Astrocyte of the cerebellum (primary cell): ENCODE measurements around the gene TNFRSF18.

ENCODE experiments used
- DNase-seq: peaks from one replicate; pipeline ENCODE4 v3.0.0-alpha.2; 2011; ENCODE audit warnings: low read depth
- H3K4me3 ChIP-seq: 2 replicates; pipeline ENCODE4 v1.5.1; 2011; ENCODE audit warnings: mild to moderate bottlenecking, low read depth, low read length, moderate library complexity
- CTCF ChIP-seq: IDR thresholded peaks from 2 replicates; pipeline ENCODE4 v1.5.1; 2012; ENCODE audit warnings: low read length, low read depth, moderate library complexity, mild to moderate bottlenecking; ENCODE audit errors: missing control alignments
- in situ Hi-C: cut with HindIII; loops from 2 replicates; pipeline ENCODE4 v1.10.0; 2017; ENCODE audit warnings: low sequenced_read_pairs

The TNFRSF18 gene

GRCh38 chr1:1173793-1174415, 32.5 kb downstream of the TNFRSF18 start, which contains the start of gene TTLL10:
Gene TTLL10, plus strand, starts transcription at chr1:1173880. Its CDS starts 5,336 bp downstream, at chr1:1179216.
- H3K4me3 ChIP-seq, result no peak within 1 kb of the TSS
- DNase-seq, result no peak
- no peak for TF ChIP-seq CTCF
- in situ Hi-C loops, result no loop called here

DNA sequence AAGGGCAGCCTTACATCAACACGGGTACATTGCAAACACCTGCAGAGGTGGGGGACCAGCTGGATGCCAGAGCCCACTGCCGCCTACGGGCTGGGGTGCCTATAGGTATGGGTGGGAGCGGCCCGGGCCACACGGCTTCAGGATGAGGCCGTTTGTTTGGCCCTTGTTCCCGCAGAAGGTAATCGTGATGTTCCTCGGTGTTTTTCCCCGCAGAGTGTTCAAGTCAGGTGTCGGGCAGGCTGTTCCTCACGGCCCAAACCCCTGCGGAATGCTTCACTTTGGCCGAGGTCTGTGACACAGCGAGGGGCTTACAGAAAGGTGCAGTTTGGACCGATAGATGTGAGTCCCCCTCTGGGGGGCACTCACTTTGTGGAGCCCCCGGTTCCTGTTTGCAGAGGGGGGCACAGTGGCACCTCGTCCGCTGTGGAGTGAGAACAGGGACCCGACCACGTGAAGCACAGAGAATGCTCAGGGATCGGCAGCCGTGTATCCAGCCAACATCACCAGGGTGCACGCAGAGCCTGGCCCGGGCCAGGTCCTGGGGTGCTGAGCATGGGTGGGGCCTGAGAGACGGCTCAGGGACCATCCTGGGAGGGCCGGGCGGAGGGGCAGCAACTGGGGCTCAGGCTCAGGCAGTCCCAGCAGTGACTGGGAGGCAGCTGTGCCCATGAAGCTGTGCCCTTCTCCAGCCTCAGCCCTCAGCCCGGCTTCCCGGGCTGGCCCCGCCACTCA, 33.2 kb downstream of the TNFRSF18 start:
- DNase-seq, result no peak
- no peak overlapping the region for H3K4me3 ChIP-seq
- in situ Hi-C loops, result no loop called here
- no peak for TF ChIP-seq CTCF

DNA sequence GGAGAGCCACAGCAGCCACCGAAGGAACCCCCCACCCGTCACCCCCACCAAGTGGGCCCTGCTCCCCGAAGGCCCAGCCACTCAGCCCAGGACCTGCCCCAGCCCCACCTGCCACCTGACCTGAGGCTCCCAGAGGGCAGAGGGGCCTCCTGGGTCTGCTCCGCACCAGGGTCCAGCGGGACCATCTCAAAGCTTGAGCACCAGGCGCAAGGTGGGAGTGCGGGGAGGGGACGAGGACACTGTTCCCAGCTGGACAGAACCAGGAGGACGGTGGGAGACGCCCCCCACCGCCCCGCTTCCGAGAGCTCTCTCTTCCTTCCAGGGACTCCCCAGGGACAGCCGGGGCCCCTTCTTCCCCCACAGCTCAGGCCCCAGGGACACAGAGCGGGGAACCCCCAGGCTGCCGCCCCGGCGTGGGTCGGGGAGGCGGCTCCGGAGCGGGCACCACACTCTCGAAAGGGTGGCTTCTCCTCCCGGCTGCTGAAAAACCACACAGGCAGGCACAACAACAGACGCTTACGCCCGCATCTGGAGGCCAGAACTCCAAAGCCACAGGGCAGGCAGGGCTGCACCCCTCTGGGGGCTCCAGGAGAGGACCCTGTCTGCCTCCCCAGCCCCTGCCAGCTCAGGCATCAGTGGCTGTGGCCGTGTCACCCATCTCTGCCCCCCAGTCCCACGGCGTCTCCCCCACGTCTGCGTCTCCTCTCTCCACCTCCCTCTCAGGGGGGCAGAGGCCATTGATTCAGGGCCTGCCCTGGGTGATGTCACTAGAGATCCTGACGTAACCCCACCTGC, 34.6 kb downstream of the TNFRSF18 start:
- in situ Hi-C loops, result no loop called here
- no peak for TF ChIP-seq CTCF
- no peak for DNase-seq
- H3K4me3 ChIP-seq, result no peak overlapping the region

DNA sequence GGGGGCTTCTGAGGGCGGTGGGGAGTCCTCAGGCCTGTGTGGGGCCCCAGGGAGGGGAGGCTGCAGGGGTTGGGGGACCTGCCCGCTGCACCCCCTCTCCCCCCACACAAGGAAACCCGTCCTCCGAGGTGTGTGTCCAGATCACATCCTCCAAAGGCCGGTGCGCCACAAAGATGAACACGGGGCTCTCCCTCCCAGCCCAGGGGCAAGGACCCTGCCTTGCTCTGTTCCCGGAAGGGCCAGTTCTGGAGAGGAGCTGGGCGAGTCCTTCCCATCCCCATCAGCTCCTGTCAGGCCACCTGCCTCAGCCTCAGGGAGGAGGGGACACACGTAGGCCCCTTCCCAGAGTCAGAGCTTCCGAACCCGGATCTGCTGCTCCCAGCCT, 35.2 kb downstream of the TNFRSF18 start:
- DNase-seq, result no peak
- no peak for TF ChIP-seq CTCF
- no peak overlapping the region for H3K4me3 ChIP-seq
- in situ Hi-C loops, result no loop called here

DNA sequence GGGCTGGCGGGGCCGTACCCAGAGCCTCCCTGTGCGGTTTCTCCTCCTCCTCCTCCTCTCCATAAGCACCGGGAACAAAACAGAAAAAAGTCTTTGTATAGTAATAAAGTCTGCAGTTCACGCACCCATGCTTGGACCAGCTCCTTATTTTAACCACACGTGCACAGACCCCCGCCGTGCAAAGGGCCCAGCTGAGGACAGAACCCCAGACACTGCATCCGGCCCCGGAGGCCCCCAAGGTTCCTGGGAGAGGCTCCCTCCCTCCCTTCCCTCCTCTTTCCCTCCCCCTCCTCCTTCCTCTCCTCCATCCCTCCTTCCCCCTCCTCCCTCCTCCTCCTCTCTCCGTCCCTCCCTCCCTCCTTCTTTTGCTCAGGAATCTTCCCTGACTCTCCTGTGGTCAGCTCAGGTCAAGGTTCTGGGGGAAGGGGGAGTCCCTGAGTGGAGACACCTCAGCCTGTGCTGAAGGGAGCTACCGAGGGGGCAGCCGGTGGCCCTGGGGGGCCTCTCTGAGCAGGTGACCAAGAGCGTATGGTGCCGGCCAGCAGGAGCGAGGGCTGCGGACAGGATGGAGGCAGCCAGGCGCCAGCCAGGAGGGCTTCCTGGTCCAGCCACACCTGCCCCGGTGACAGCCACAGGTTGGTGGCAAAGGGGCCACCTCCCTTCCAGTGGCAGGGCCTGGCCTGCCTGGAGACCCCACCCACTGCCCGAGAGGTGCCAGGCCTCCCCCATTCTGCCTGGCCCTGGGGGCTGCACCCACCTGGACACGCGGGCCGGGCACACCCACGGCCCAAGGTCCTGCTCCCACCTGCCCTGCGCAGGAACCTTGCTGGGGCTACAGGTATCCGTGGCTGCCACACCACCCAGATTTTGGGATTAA, 35.9 kb downstream of the TNFRSF18 start:
- no peak for TF ChIP-seq CTCF
- DNase-seq, result no peak
- no peak overlapping the region for H3K4me3 ChIP-seq
- in situ Hi-C loops, result no loop called here
